Measurements from ENCODE around the gene FOXL1.

FOXL1 gene

DNA sequence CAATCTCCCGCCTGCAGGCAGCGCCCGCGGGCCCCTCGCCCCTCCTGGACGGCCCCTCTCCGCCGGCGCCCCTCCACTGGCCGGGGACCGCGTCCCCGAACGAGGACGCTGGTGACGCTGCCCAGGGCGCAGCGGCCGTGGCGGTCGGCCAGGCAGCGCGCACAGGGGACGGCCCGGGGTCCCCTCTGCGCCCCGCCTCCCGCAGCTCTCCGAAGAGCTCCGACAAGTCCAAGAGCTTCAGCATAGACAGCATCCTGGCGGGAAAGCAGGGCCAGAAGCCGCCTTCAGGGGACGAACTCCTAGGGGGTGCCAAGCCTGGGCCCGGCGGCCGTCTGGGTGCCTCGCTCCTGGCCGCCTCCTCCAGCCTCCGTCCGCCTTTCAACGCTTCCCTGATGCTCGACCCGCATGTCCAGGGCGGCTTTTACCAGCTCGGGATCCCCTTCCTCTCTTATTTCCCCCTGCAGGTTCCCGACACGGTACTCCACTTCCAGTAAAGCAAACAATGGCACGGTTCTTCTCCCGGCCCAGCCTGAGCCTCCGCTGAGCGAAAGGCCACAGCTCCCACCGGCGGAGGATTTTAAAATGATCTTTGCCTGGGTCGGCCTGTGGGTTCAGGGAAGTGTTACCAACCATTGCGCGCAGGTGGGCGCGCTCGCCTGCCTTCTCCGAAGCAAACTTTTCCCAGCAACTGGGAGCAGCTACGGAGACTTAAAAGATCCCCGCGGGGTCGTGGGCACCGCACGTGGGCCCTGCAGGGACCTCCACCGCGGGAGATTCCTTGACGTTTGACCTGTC, 1.1 kb downstream of the FOXL1 start:
- in situ Hi-C loops (cut with MboI; ENCODE audit: low pct_unique_long_range_greater_than_20kb, low sequenced_read_pairs, unreplicated experiment), result no loop called here
- TF ChIP-seq, protein P1, sequence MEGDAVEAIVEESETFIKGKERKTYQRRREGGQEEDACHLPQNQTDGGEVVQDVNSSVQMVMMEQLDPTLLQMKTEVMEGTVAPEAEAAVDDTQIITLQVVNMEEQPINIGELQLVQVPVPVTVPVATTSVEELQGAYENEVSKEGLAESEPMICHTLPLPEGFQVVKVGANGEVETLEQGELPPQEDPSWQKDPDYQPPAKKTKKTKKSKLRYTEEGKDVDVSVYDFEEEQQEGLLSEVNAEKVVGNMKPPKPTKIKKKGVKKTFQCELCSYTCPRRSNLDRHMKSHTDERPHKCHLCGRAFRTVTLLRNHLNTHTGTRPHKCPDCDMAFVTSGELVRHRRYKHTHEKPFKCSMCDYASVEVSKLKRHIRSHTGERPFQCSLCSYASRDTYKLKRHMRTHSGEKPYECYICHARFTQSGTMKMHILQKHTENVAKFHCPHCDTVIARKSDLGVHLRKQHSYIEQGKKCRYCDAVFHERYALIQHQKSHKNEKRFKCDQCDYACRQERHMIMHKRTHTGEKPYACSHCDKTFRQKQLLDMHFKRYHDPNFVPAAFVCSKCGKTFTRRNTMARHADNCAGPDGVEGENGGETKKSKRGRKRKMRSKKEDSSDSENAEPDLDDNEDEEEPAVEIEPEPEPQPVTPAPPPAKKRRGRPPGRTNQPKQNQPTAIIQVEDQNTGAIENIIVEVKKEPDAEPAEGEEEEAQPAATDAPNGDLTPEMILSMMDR (IDR thresholded peaks at IDR 0.05; ENCODE audit: extremely low read depth, insufficient read depth, missing control alignments), result no peak
- DNase-seq (ENCODE audit: low spot score), result no peak

DNA sequence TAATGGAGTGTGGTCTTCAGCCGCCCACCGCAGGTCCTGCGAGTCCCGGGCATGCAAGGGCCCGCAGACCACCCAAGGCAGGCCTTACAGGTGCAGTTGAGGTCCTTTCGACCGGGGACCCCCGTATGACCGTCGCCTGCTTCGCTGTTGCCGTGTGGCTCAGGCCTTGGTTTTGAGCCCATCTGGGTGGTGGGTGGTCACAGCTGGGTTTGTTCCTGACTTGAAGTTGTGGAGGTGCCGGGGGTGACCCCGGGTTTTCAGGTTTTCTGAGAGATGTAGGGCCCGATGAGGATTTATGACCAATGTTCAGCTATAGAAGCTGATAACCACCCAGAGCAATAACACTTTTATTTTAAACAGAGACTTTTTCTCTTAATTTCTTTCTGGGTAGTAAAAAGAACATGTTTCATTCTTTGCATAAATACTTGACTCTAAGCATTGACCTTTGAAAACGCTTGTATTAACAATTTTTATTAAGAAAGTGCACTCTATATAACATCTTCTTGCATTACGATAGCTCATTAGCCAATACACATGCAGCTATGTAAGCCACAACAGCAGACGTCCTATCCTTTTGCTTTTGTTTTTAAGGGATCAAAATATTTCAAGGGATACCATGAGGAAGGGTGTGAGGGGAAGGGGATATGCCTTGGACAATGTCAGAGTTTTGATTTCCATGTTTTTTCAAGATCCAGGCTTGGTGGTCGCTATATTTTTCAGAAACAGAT, 1.9 kb downstream of the FOXL1 start:
- no peak for DNase-seq (ENCODE audit: low spot score)
- TF ChIP-seq, protein P1 (IDR thresholded peaks at IDR 0.05; ENCODE audit: extremely low read depth, insufficient read depth, missing control alignments), result no peak
- in situ Hi-C loops (cut with MboI; ENCODE audit: low pct_unique_long_range_greater_than_20kb, low sequenced_read_pairs, unreplicated experiment), result no loop called here

DNA sequence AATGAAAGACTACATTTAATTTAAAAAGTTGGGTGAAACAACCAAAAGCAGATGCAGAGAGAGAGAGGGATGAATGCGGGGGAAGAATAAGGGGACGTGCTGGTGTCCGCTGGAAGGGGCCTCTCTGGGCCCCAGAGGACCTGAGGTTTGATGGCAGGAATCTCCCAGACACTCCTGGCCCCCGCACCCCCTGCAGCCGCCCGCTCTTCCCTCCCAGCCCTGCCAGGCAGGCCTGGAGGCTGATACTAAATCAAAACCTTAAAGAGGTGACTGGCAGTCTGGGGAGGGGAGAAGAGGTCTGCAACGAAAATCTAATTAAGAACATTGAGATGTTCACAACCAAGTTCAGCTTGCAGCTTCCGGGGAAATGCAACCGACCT, 2.4 kb downstream of the FOXL1 start:
- TF ChIP-seq, protein P1 (IDR thresholded peaks at IDR 0.05; ENCODE audit: extremely low read depth, insufficient read depth, missing control alignments), result no peak
- in situ Hi-C loops (cut with MboI; ENCODE audit: low pct_unique_long_range_greater_than_20kb, low sequenced_read_pairs, unreplicated experiment), result no loop called here
- no peak for DNase-seq (ENCODE audit: low spot score)

DNA sequence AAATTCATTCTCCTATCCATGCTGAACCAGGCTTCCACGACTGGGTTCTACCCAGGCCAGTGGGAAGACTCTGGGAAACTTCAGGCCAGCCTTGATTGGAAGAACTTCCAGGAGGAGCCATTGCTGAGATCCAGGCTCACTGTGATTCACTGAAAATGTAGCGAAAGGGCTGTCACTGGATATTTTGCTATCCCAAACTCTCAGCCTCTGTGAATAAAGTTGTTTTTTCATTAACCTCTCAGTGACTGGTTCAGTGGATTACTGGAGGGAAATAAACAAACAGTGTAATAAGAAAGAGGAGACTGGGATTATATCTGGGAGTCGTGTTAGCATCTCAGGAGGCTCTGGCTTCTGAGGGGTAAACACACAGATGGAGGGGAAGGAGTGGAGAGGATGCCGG, 3.1 kb downstream of the FOXL1 start:
- in situ Hi-C loops (cut with MboI; ENCODE audit: low pct_unique_long_range_greater_than_20kb, low sequenced_read_pairs, unreplicated experiment), result no loop called here
- DNase-seq (ENCODE audit: low spot score), result no peak
- TF ChIP-seq, protein P1 (IDR thresholded peaks at IDR 0.05; ENCODE audit: extremely low read depth, insufficient read depth, missing control alignments), result no peak

DNA sequence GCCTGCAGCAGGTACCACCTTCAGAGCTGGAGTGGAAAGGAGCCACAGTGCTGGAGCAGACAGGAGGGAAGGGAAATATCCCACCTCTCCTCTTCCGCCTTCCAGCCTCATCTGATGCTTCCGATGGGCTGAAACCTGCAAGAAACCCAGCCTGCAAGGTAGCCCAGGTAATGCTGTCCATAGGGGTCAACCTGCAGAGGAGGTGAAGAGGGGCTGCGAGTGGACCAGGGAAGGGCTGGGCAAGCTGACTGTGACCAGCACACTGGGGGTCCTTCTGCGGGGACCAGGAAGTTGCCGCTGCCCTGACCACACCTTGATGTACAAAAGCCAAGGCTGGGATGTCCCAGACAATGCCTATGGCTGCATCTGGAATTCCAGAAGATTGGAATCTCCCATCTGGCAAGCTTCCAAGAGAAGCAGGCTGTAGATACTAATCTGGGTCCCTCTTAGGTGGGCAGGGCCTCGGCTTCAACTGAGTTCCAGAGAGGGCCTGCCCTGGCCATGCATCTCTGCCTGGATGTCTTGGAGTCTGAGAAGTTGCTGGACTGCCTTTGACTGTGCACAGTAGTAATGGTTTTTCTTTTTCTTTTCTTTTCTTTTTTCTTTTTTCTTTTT, 5.8 kb downstream of the FOXL1 start:
- no peak for DNase-seq (ENCODE audit: low spot score)
- TF ChIP-seq, protein P1 (IDR thresholded peaks at IDR 0.05; ENCODE audit: extremely low read depth, insufficient read depth, missing control alignments), result no peak
- in situ Hi-C loops (cut with MboI; ENCODE audit: low pct_unique_long_range_greater_than_20kb, low sequenced_read_pairs, unreplicated experiment), result no loop called here

DNA sequence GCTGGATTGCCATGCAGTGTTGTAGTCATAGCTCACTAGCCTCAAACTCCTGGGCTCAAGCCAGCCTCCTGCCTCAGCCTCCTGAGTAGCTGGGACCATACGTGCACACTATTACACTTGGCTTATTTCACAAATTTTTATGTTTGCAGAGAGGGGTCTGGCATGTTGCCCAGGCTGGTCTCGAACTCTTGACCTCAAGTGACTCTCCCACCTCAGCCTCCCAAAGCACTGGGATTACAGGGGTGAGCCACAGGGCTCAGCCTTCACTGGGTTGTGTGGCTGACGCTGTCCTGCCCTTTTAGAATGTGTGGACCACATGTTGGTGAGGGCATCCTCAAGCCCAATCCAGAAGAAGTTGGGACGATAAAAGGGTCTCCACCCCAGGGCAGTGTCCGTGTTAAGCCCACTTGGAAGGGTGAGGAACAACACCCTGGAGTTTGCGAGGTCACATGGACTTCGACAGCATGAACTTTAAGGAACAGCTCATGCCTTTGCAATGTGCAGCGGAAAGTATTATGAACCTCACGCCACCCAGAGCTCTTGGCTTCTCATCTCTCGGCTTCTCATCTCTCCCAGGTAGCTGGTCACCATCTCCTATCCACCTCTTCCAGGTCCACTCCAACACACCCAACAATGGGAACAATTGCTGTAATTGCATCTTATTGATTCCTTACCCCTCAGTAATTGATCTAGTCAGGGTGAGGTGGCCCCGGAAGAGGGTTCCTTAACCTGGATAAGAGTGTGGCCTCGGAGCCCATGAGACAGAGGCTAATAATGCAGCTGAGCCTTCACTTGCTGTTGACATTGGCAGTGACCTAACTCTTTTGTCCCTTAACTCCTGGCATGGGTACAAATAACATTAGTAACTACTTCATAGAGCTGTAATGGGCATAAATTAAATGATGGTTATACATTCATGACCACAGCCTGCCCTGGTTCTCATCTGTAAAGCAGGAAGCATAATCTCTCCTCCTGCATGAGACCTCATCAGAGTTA, 6.7 kb downstream of the FOXL1 start:
- DNase-seq (ENCODE audit: low spot score), result no peak
- TF ChIP-seq, protein P1 (IDR thresholded peaks at IDR 0.05; ENCODE audit: extremely low read depth, insufficient read depth, missing control alignments), result no peak
- in situ Hi-C loops (cut with MboI; ENCODE audit: low pct_unique_long_range_greater_than_20kb, low sequenced_read_pairs, unreplicated experiment), result no loop called here
